SU-DHL-6 (cell line): ENCODE data around the gene CCNT2.

Experiments used
- H2AFZ ChIP-seq: fragments of 200-600 bp; sonication (generic); 2 replicates; pipeline ENCODE4 v1.6.1; 2014; ENCODE audit warnings: low read depth, mild to moderate bottlenecking, moderate library complexity, mixed read lengths, antibody characterized with exemption, low read length; ENCODE audit not compliant: severe bottlenecking
- H3F3A ChIP-seq: fragments of 200-600 bp; shearing (Covaris generic); 2 replicates; pipeline ENCODE4 v1.6.0; 2016; ENCODE audit warnings: antibody characterized with exemption, mild to moderate bottlenecking; ENCODE audit not compliant: insufficient read depth
- H3K27ac ChIP-seq: fragments of 200-600 bp; sonication (generic); 2 replicates; pipeline ENCODE4 v1.5.1; 2016; ENCODE audit warnings: low read depth, mild to moderate bottlenecking, low read length, moderate library complexity, mixed read lengths
- H3K27me3 ChIP-seq: fragments of 200-600 bp; sonication (generic), shearing (Covaris generic); 2 replicates; pipeline ENCODE4 v1.6.0; 2014; ENCODE audit warnings: mild to moderate bottlenecking, low read length
- H3K36me3 ChIP-seq: fragments of 200-600 bp; sonication (generic); 2 replicates; pipeline ENCODE4 v1.6.1; 2014; ENCODE audit warnings: mild to moderate bottlenecking, low read length, mixed read lengths
- H3K4me2 ChIP-seq: fragments of 300-600, 200-600 bp; shearing (Covaris generic), sonication (generic); 2 replicates; pipeline ENCODE4 v1.6.0; 2014; ENCODE audit warnings: low read length, low read depth, mild to moderate bottlenecking; ENCODE audit not compliant: poor library complexity, severe bottlenecking
- H3K4me3 ChIP-seq: fragments of 200-600 bp; sonication (generic); 2 replicates; pipeline ENCODE4 v1.5.1; 2014; ENCODE audit warnings: antibody characterized with exemption, low read length, mild to moderate bottlenecking, mixed read lengths; ENCODE audit not compliant: insufficient read depth, poor library complexity, severe bottlenecking
- H3K79me2 ChIP-seq: fragments of 200-600 bp; sonication (generic); 2 replicates; pipeline ENCODE4 v1.6.1; 2014; ENCODE audit warnings: mild to moderate bottlenecking, low read length, moderate library complexity; ENCODE audit not compliant: insufficient read depth
- H3K9ac ChIP-seq: fragments of 200-600 bp; sonication (generic); 2 replicates; pipeline ENCODE4 v1.7.0; 2014; ENCODE audit warnings: mild to moderate bottlenecking, low read length
- H3K9me2 ChIP-seq: fragments of 200-600 bp; sonication (generic); replicated peaks from 2 replicates; pipeline ENCODE4 v1.6.1; 2014; ENCODE audit warnings: low read length; ENCODE audit not compliant: insufficient read depth
- H3K9me3 ChIP-seq: fragments of 200-600 bp; sonication (generic); 2 replicates; pipeline ENCODE4 v1.6.1; 2014; ENCODE audit warnings: low read length, mixed read lengths; ENCODE audit not compliant: insufficient read depth
- H4K20me1 ChIP-seq: fragments of 200-600 bp; sonication (generic); 2 replicates; pipeline ENCODE4 v1.6.1; 2014; ENCODE audit warnings: low read depth, mild to moderate bottlenecking, antibody characterized with exemption, low read length, moderate library complexity, mixed read lengths
- CTCF ChIP-seq: fragments of 200-600 bp; sonication (generic); IDR thresholded peaks from one replicate; pipeline ENCODE4 v1.5.1; 2017; ENCODE audit warnings: antibody characterized with exemption, mild to moderate bottlenecking, low read length, moderate library complexity; ENCODE audit not compliant: insufficient read depth, poor library complexity, severe bottlenecking
- EZH2phosphoT487 ChIP-seq: fragments of 200-600 bp; sonication (generic), shearing (Covaris generic); conservative IDR thresholded peaks from 2 replicates; pipeline ENCODE4 v1.6.1; 2018; ENCODE audit warnings: mild to moderate bottlenecking, antibody characterized with exemption, low read length, moderate library complexity, mixed read lengths

The CCNT2 gene

GRCh38 chr2:134943540-134943939 is 24.9 kb downstream of the CCNT2 start:
- Histone ChIP-seq H4K20me1 (peaks cover 16% of the 10 kb centered on the region; the same call in 1 of the 2 replicates), H3K9me2 (no peaks in the 10 kb centered on the region), H2AFZ (no peak overlapping the region), H3K9ac (no peak overlapping the region), H3K4me3 (no peak overlapping the region), H3F3A (peaks cover 23% of the 10 kb centered on the region; the same call in 1 of the 2 replicates), H3K4me2 (peak overlapping the region; percentile 21), H3K79me2 (peaks cover 32% of the 10 kb centered on the region), H3K27ac (peak overlapping the region; percentile 40), H3K27me3 (no peaks in the 10 kb centered on the region), H3K9me3 (no peaks in the 10 kb centered on the region), H3K36me3 (peaks cover 69% of the 10 kb centered on the region)
- TF ChIP-seq EZH2phosphoT487 (no peak), CTCF (no peak)

GRCh38 chr2:134944975-134945374 is 26.4 kb downstream of the CCNT2 start:
- Histone ChIP-seq H3K9me3 (no peaks in the 10 kb centered on the region), H3K36me3 (peaks cover 64% of the 10 kb centered on the region), H3K4me3 (no peak overlapping the region), H3K9me2 (no peaks in the 10 kb centered on the region), H3K9ac (no peak overlapping the region), H3K4me2 (no peak overlapping the region), H3K27me3 (no peaks in the 10 kb centered on the region), H3K27ac (no peak overlapping the region), H2AFZ (no peak overlapping the region), H3F3A (peaks cover 16% of the 10 kb centered on the region; the same call in 1 of the 2 replicates), H3K79me2 (peaks cover 22% of the 10 kb centered on the region), H4K20me1 (peaks cover 10% of the 10 kb centered on the region; the same call in 1 of the 2 replicates)
- TF ChIP-seq EZH2phosphoT487 (no peak), CTCF (no peak)

GRCh38 chr2:134946073-134946472 is 27.5 kb downstream of the CCNT2 start:
- Histone ChIP-seq H3K27me3 (no peaks in the 10 kb centered on the region), H3K9ac (no peak overlapping the region), H3K27ac (no peak overlapping the region), H3F3A (peaks cover 11% of the 10 kb centered on the region; the same call in 1 of the 2 replicates), H3K9me3 (no peaks in the 10 kb centered on the region), H2AFZ (no peak overlapping the region), H3K79me2 (peaks cover 17% of the 10 kb centered on the region), H3K36me3 (peaks cover 66% of the 10 kb centered on the region), H3K9me2 (no peaks in the 10 kb centered on the region), H3K4me3 (no peak overlapping the region), H3K4me2 (no peak overlapping the region), H4K20me1 (peaks cover 17% of the 10 kb centered on the region; the same call in 1 of the 2 replicates)
- no peak for TF ChIP-seq EZH2phosphoT487
- TF ChIP-seq CTCF, result no peak
